Right atrium auricular region (tissue), 2 donors: ENCODE results near the gene OCSTAMP. TPM values are rescaled to one million over a fixed set of nuclear protein-coding genes. Genes with fewer than 3 reads are reported as not detected.

Source experiments
- DNase-seq: peaks from one replicate; pipeline ENCODE4 v3.0.0-alpha.2; 2019; ENCODE audit warnings: low spot score
- H3K27ac ChIP-seq, 2 donors: fragments of 200-600 bp; sonication (generic); 1 replicate in 1 of 2; 2 replicates in 1 of 2; pipeline ENCODE4 v1.5.1; 2016 to 2019
- H3K27me3 ChIP-seq, 2 donors: fragments of 200-600 bp; sonication (generic); one replicate each; pipeline versions ENCODE4 v1.5.1 to v1.6.0; 2017 to 2019
- H3K36me3 ChIP-seq: fragments of 200-600 bp; sonication (generic); one replicate; pipeline ENCODE4 v1.5.1; 2016
- H3K4me1 ChIP-seq, 2 donors: fragments of 200-600 bp; sonication (generic); one replicate each; pipeline versions ENCODE4 v1.5.1 to v1.6.0; 2017 to 2019
- H3K4me3 ChIP-seq, 2 donors: fragments of 200-600 bp; sonication (generic); 1 replicate in 1 of 2; 2 replicates in 1 of 2; pipeline ENCODE4 v1.5.1; 2017 to 2019; ENCODE audit warnings: mild to moderate bottlenecking in 1 of 2, moderate library complexity in 1 of 2
- H3K9me3 ChIP-seq, 2 donors: fragments of 200-600 bp; sonication (generic); one replicate each; pipeline ENCODE4 v1.5.1; 2019
- CTCF ChIP-seq, 2 donors: fragments of 200-600 bp; sonication (generic); IDR thresholded peaks; one replicate each; pipeline ENCODE4 v1.5.1; 2019; ENCODE audit warnings: antibody characterized with exemption in 2 of 2
- total RNA-seq, 2 donors: library from RNA; depleted of rRNA; stranded (reverse); fragments of >200 nt; gene quantifications; one replicate each; pipeline ENCODE4 v1.1.0, GENCODE V29; 2016

Gene OCSTAMP
- total RNA-seq: not detected

- H3K27me3 ChIP-seq: no peaks in the 10 kb centered on the region
- no peak for DNase-seq
- no peak for TF ChIP-seq CTCF (IDR thresholded peaks at IDR 0.05)
- H3K36me3 ChIP-seq: no peaks in the 10 kb centered on the region
- H3K4me3 ChIP-seq: no peak within 1 kb of the TSS
- no peaks in the 10 kb centered on the region for H3K4me1 ChIP-seq
- no peaks in the 10 kb centered on the region for H3K9me3 ChIP-seq
- H3K27ac ChIP-seq: no peak within 1 kb of the TSS
Observed at GRCh38 chr20:46550461-46550860, at the start of gene OCSTAMP. OCSTAMP (minus strand) TSS chr20:46550654; CDS start chr20:46550560, 94 bp downstream.

- no peaks in the 10 kb centered on the region for H3K9me3 ChIP-seq
- H3K27ac ChIP-seq: no peak overlapping the region
- DNase-seq: no peak
- H3K27me3 ChIP-seq: no peaks in the 10 kb centered on the region
- H3K4me3 ChIP-seq: no peak overlapping the region
- no peaks in the 10 kb centered on the region for H3K4me1 ChIP-seq
- H3K36me3 ChIP-seq: no peaks in the 10 kb centered on the region
- TF ChIP-seq CTCF (IDR thresholded peaks at IDR 0.05): no peak
Observed at GRCh38 chr20:46599227-46599987, 49.0 kb upstream of the OCSTAMP start.

GRCh38 chr20:46595933-46596332 is 45.5 kb upstream of the OCSTAMP start:
- H3K27ac ChIP-seq: no peak overlapping the region

GRCh38 chr20:46594725-46595124 is 44.3 kb upstream of the OCSTAMP start:
- no peak for TF ChIP-seq CTCF (IDR thresholded peaks at IDR 0.05)
- Histone ChIP-seq H3K9me3 (no peaks in the 10 kb centered on the region), H3K27me3 (no peaks in the 10 kb centered on the region), H3K36me3 (no peaks in the 10 kb centered on the region), H3K4me3 (no peak overlapping the region), H3K27ac (no peak overlapping the region), H3K4me1 (no peaks in the 10 kb centered on the region)
- no peak for DNase-seq

More at GRCh38 chr20:46595933-46596332, 45.5 kb upstream of the OCSTAMP start:
- H3K36me3 ChIP-seq: no peaks in the 10 kb centered on the region
- no peaks in the 10 kb centered on the region for H3K27me3 ChIP-seq
- H3K4me3 ChIP-seq: no peak overlapping the region
- no peaks in the 10 kb centered on the region for H3K9me3 ChIP-seq
- TF ChIP-seq CTCF (IDR thresholded peaks at IDR 0.05): no peak
- no peak for DNase-seq
- no peaks in the 10 kb centered on the region for H3K4me1 ChIP-seq

- Histone ChIP-seq H3K27ac (no peak overlapping the region), H3K36me3 (no peaks in the 10 kb centered on the region), H3K4me1 (no peaks in the 10 kb centered on the region), H3K9me3 (no peaks in the 10 kb centered on the region), H3K27me3 (no peaks in the 10 kb centered on the region), H3K4me3 (no peak overlapping the region)
- no peak for DNase-seq
- TF ChIP-seq CTCF (IDR thresholded peaks at IDR 0.05): no peak
Observed at GRCh38 chr20:46592580-46593362, 42.3 kb upstream of the OCSTAMP start.
